PFSK-1 (cell line): ENCODE results near the gene ZNF302.

ENCODE experiments used
- FOXP2 ChIP-seq: optimal IDR thresholded peaks from 2 replicates; pipeline ENCODE3; 2011; ENCODE audit warnings: borderline replicate concordance, control low read depth, inconsistent platforms; ENCODE audit not compliant: insufficient read depth; ENCODE audit errors: extremely low read length, extremely low read depth
- POLR2AphosphoS5 ChIP-seq: IDR thresholded peaks from 2 replicates; pipeline ENCODE4 v1.6.1; 2012; ENCODE audit warnings: low read depth, mild to moderate bottlenecking, control low read depth, low read length, moderate library complexity
- SIN3A ChIP-seq: IDR thresholded peaks from 2 replicates; pipeline ENCODE4 v1.6.1; 2012; ENCODE audit warnings: mild to moderate bottlenecking, low read length, moderate library complexity, borderline replicate concordance; ENCODE audit not compliant: insufficient read depth
- TAF1 ChIP-seq: IDR thresholded peaks from 2 replicates; pipeline ENCODE4 v1.6.1; 2012; ENCODE audit warnings: low read length, control low read depth, borderline replicate concordance; ENCODE audit not compliant: insufficient read depth
- TF ChIP-seq, protein P1 (sequence below), 2 experiments: IDR thresholded peaks; 2 replicates each; pipeline versions ENCODE4 v1.6.1 to v1.8.0; 2011 to 2012; ENCODE audit warnings: low read depth in 2 of 2, low read length in 2 of 2, control low read depth in 1 of 2, inconsistent platforms in 1 of 2, mild to moderate bottlenecking in 1 of 2, moderate library complexity in 1 of 2; ENCODE audit not compliant: insufficient read depth in 1 of 2

ZNF302 gene

GRCh38 chr19:34675250-34675649, 2.2 kb upstream of the ZNF302 start:
- no peak for TF ChIP-seq SIN3A
- no peak for TF ChIP-seq POLR2AphosphoS5
- TF ChIP-seq TAF1, result no peak
- TF ChIP-seq FOXP2, result no peak
- TF ChIP-seq, protein P1, sequence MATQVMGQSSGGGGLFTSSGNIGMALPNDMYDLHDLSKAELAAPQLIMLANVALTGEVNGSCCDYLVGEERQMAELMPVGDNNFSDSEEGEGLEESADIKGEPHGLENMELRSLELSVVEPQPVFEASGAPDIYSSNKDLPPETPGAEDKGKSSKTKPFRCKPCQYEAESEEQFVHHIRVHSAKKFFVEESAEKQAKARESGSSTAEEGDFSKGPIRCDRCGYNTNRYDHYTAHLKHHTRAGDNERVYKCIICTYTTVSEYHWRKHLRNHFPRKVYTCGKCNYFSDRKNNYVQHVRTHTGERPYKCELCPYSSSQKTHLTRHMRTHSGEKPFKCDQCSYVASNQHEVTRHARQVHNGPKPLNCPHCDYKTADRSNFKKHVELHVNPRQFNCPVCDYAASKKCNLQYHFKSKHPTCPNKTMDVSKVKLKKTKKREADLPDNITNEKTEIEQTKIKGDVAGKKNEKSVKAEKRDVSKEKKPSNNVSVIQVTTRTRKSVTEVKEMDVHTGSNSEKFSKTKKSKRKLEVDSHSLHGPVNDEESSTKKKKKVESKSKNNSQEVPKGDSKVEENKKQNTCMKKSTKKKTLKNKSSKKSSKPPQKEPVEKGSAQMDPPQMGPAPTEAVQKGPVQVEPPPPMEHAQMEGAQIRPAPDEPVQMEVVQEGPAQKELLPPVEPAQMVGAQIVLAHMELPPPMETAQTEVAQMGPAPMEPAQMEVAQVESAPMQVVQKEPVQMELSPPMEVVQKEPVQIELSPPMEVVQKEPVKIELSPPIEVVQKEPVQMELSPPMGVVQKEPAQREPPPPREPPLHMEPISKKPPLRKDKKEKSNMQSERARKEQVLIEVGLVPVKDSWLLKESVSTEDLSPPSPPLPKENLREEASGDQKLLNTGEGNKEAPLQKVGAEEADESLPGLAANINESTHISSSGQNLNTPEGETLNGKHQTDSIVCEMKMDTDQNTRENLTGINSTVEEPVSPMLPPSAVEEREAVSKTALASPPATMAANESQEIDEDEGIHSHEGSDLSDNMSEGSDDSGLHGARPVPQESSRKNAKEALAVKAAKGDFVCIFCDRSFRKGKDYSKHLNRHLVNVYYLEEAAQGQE (IDR thresholded peaks at IDR 0.05; ENCODE audit: insufficient read depth in 1 of 2, low read depth in 2 of 2, low read length in 2 of 2), result no peak

- TF ChIP-seq FOXP2 (no peak), TAF1 (no peak), SIN3A (no peak), POLR2AphosphoS5 (no peak)
- TF ChIP-seq, protein P1 (IDR thresholded peaks at IDR 0.05; ENCODE audit: insufficient read depth in 1 of 2, low read depth in 2 of 2, low read length in 2 of 2), result no peak
Measured at GRCh38 chr19:34675919-34676318, 1.6 kb upstream of the ZNF302 start.

GRCh38 chr19:34676697-34677385, 637 bp upstream of the ZNF302 start, which contains the start of gene SCGB2B2:
TSS of gene SCGB2B2 (minus strand) at chr19:34677159. CDS start at chr19:34594563, 82,596 bp downstream.
- no peak for TF ChIP-seq POLR2AphosphoS5
- TF ChIP-seq, protein P1 (IDR thresholded peaks at IDR 0.05; ENCODE audit: insufficient read depth in 1 of 2, low read depth in 2 of 2, low read length in 2 of 2), result 0 out of 4 replicates have a peak, but pooled peaks of 1 of the 2 experiments have one; percentile 29

DNA sequence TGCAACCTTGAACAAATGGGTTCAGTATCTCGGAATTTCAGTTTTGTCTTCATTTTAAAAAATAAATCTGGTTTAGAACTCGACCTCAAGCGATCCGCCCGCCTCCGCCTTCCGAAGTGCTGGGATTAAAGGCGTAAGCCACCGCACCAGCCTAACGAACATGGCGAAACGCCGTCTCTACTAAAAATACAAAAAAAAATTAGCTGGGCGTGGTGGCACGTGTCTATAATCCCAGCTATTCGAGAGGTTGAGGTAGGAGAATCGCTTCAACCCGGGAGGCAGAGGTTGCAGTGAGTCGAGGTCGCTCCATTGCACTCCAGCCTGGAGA, 571 bp downstream of the ZNF302 start:
- TF ChIP-seq FOXP2 (no peak), TAF1 (no peak), POLR2AphosphoS5 (no peak), SIN3A (no peak)
- TF ChIP-seq, protein P1 (IDR thresholded peaks at IDR 0.05; ENCODE audit: insufficient read depth in 1 of 2, low read depth in 2 of 2, low read length in 2 of 2), result no peak

- TF ChIP-seq SIN3A (no peak), FOXP2 (no peak), POLR2AphosphoS5 (no peak), TAF1 (no peak)
- TF ChIP-seq, protein P1 (IDR thresholded peaks at IDR 0.05; ENCODE audit: insufficient read depth in 1 of 2, low read depth in 2 of 2, low read length in 2 of 2), result no peak
Measured at GRCh38 chr19:34678421-34678820, 943 bp downstream of the ZNF302 start.
